A673 (cell line): Measurements from ENCODE around the gene COBL. TPM values are rescaled to one million over a fixed set of nuclear protein-coding genes. Genes with fewer than 3 reads are reported as not detected.

ENCODE experiments used
- BruUV-seq: library from RNA; stranded (reverse); fragments of 400-500 nt; replicated peaks from 2 replicates; lab custom pipeline; 2021; lab: Mats Ljungman, UMichigan
- CTCF ChIA-PET: fragments of 300-600 bp; sonication (Branson Sonifier 250); formaldehyde crosslinking; loops from one replicate; lab custom pipeline; 2022; ENCODE audit warnings: antibody characterized with exemption; lab: Charles Lee
- POLR2A ChIA-PET: fragments of 300-600 bp; sonication (Branson Sonifier 250); formaldehyde crosslinking; loops from one replicate; lab custom pipeline; 2022; ENCODE audit warnings: antibody characterized with exemption; ENCODE audit not compliant: low non-redundant PET; lab: Charles Lee
- DNase-seq: peaks from one replicate; pipeline ENCODE4 v3.0.0-alpha.2; 2015; ENCODE audit warnings: low spot score
- H3K27ac ChIP-seq: fragments of 200-600 bp; sonication (generic); 2 replicates; pipeline ENCODE4 v1.5.1; 2016; ENCODE audit warnings: mixed run types, low read depth, mild to moderate bottlenecking, mixed read lengths, antibody characterized with exemption, low read length; ENCODE audit not compliant: poor library complexity, severe bottlenecking
- H3K27me3 ChIP-seq: fragments of 200-600 bp; sonication (generic); replicated peaks from 2 replicates; pipeline ENCODE4 v1.6.1; 2017; ENCODE audit warnings: mixed run types, low read depth, mild to moderate bottlenecking, mixed read lengths, antibody characterized with exemption, low read length; ENCODE audit not compliant: insufficient read depth, poor library complexity
- H3K36me3 ChIP-seq: fragments of 200-600 bp; sonication (generic); 2 replicates; pipeline ENCODE4 v1.6.1; 2016; ENCODE audit warnings: mixed run types, mild to moderate bottlenecking, mixed read lengths, antibody characterized with exemption, low read length; ENCODE audit not compliant: insufficient read depth, poor library complexity, severe bottlenecking
- H3K4me1 ChIP-seq: fragments of 200-600 bp; sonication (generic); 2 replicates; pipeline ENCODE4 v1.6.1; 2017; ENCODE audit warnings: mixed run types, mild to moderate bottlenecking, mixed read lengths, antibody characterized with exemption, low read length; ENCODE audit not compliant: insufficient read depth, poor library complexity, severe bottlenecking
- H3K4me3 ChIP-seq: fragments of 200-600 bp; sonication (generic); 2 replicates; pipeline ENCODE4 v1.5.1; 2016; ENCODE audit warnings: low read depth, mixed run types, mild to moderate bottlenecking, mixed read lengths, low read length; ENCODE audit not compliant: poor library complexity, severe bottlenecking
- H3K9me3 ChIP-seq: fragments of 200-600 bp; sonication (generic); 2 replicates; pipeline ENCODE4 v1.6.1; 2016; ENCODE audit warnings: mixed run types, low read depth, mild to moderate bottlenecking, mixed read lengths, antibody characterized with exemption, low read length; ENCODE audit not compliant: poor library complexity, severe bottlenecking
- CTCF ChIP-seq: fragments of 300-800, 200-600 bp; sonication (generic); conservative IDR thresholded peaks from 2 replicates; pipeline ENCODE4 v1.5.1; 2017; ENCODE audit warnings: low read depth, mild to moderate bottlenecking, antibody characterized with exemption, low read length, moderate library complexity, mixed read lengths
- EZH2 ChIP-seq: fragments of 200-600 bp; sonication (generic); IDR thresholded peaks from 2 replicates; pipeline ENCODE4 v1.6.1; 2017; ENCODE audit warnings: borderline replicate concordance, low read depth, mild to moderate bottlenecking, mixed read lengths, antibody characterized with exemption, low read length; ENCODE audit not compliant: poor library complexity, severe bottlenecking
- intact Hi-C: fragments of 100-400 bp; cut with micrococcal nuclease; formaldehyde crosslinking; loops from one replicate; pipeline ENCODE4 v1.10.0; 2022; ENCODE audit not compliant: unreplicated experiment
- total RNA-seq: library from RNA; stranded (reverse); gene quantifications from 2 replicates; pipeline ENCODE4 v1.2.3, GENCODE V29; 2021

COBL gene
- total RNA-seq, 1 experiment from 2014 or later, result not detected

GRCh38 chr7:51236470-51237132 is 80.0 kb downstream of the COBL start:
- Histone ChIP-seq H3K36me3 (no peaks in the 10 kb centered on the region), H3K4me1 (no peaks in the 10 kb centered on the region), H3K27me3 (no peaks in the 10 kb centered on the region), H3K9me3 (peaks cover 7% of the 10 kb centered on the region), H3K27ac (no peak overlapping the region), H3K4me3 (no peak overlapping the region)
- TF ChIP-seq EZH2 (no peak), CTCF (no peak)
- intact Hi-C loops, result no loop called here
- no TSS peak for BruUV-seq
- CTCF ChIA-PET, result no interaction called here
- no peak for DNase-seq
- POLR2A ChIA-PET, result no interaction called here

GRCh38 chr7:51235593-51236313 is 80.9 kb downstream of the COBL start:
- Histone ChIP-seq H3K9me3 (peaks cover 7% of the 10 kb centered on the region), H3K27ac (no peak overlapping the region), H3K4me3 (no peak overlapping the region), H3K36me3 (no peaks in the 10 kb centered on the region), H3K27me3 (no peaks in the 10 kb centered on the region), H3K4me1 (no peaks in the 10 kb centered on the region)
- no peak for TF ChIP-seq EZH2
- CTCF ChIA-PET, result no interaction called here
- BruUV-seq, result no TSS peak
- DNase-seq, result no peak
- POLR2A ChIA-PET, result no interaction called here
- intact Hi-C loops, result no loop called here

GRCh38 chr7:51234609-51235308 is 81.8 kb downstream of the COBL start:
- Histone ChIP-seq H3K36me3 (no peaks in the 10 kb centered on the region), H3K27me3 (no peaks in the 10 kb centered on the region), H3K9me3 (peaks cover 7% of the 10 kb centered on the region), H3K4me1 (no peaks in the 10 kb centered on the region), H3K4me3 (no peak overlapping the region), H3K27ac (no peak overlapping the region)
- intact Hi-C loops, result no loop called here
- no peak for DNase-seq
- POLR2A ChIA-PET, result no interaction called here
- no peak for TF ChIP-seq EZH2
- TF ChIP-seq CTCF, result no peak
- CTCF ChIA-PET, result no interaction called here
- no TSS peak for BruUV-seq
